KMS-11 (cell line): ENCODE data around the gene SLC6A6.

ENCODE experiments used
- H2AFZ ChIP-seq: fragments of 200-600 bp; sonication (generic); 2 replicates; pipeline ENCODE4 v1.6.1; 2016; ENCODE audit warnings: antibody characterized with exemption, mixed run types, low read depth
- H3K27ac ChIP-seq: fragments of 200-600 bp; sonication (generic); 2 replicates; pipeline ENCODE4 v1.6.1; 2016; ENCODE audit warnings: mild to moderate bottlenecking, mixed run types
- H3K27me3 ChIP-seq: fragments of 200-600 bp; sonication (generic); 2 replicates; pipeline ENCODE4 v1.6.1; 2017; ENCODE audit warnings: mild to moderate bottlenecking, low read depth, mixed run types, moderate library complexity; ENCODE audit not compliant: insufficient read depth
- H3K36me3 ChIP-seq: fragments of 200-600 bp; sonication (generic); 2 replicates; pipeline ENCODE4 v1.6.1; 2017; ENCODE audit warnings: mild to moderate bottlenecking, mixed run types; ENCODE audit not compliant: insufficient read depth
- H3K4me1 ChIP-seq: fragments of 200-600 bp; sonication (generic); 2 replicates; pipeline ENCODE4 v1.6.1; 2016; ENCODE audit warnings: mild to moderate bottlenecking, low read depth, mixed run types; ENCODE audit not compliant: poor library complexity, severe bottlenecking
- H3K4me2 ChIP-seq: fragments of 200-600 bp; sonication (generic); 2 replicates; pipeline ENCODE4 v1.7.0; 2016; ENCODE audit warnings: mild to moderate bottlenecking, mixed run types
- H3K4me3 ChIP-seq: fragments of 200-600 bp; sonication (generic); IDR thresholded peaks from 2 replicates; pipeline ENCODE4 v1.6.1; 2017; ENCODE audit warnings: low read depth, low read length, mixed read lengths; ENCODE audit not compliant: insufficient read depth
- H3K79me2 ChIP-seq: fragments of 200-600 bp; sonication (generic); 2 replicates; pipeline ENCODE4 v1.6.1; 2016; ENCODE audit warnings: low read depth, mixed run types; ENCODE audit not compliant: insufficient read depth
- H3K9ac ChIP-seq: fragments of 200-600 bp; sonication (generic); 2 replicates; pipeline ENCODE4 v1.6.1; 2016; ENCODE audit warnings: mild to moderate bottlenecking, mixed run types
- H4K20me1 ChIP-seq: fragments of 200-600 bp; sonication (generic); 2 replicates; pipeline ENCODE4 v1.6.1; 2016; ENCODE audit warnings: mild to moderate bottlenecking, mixed run types; ENCODE audit not compliant: insufficient read depth
- TF ChIP-seq, protein P1 (sequence below): fragments of 200-600 bp; sonication (generic); conservative IDR thresholded peaks from 2 replicates; pipeline ENCODE4 v1.6.1; 2017; ENCODE audit warnings: low read depth, mild to moderate bottlenecking, antibody characterized with exemption, low read length, moderate library complexity, mixed read lengths

Gene SLC6A6

DNA sequence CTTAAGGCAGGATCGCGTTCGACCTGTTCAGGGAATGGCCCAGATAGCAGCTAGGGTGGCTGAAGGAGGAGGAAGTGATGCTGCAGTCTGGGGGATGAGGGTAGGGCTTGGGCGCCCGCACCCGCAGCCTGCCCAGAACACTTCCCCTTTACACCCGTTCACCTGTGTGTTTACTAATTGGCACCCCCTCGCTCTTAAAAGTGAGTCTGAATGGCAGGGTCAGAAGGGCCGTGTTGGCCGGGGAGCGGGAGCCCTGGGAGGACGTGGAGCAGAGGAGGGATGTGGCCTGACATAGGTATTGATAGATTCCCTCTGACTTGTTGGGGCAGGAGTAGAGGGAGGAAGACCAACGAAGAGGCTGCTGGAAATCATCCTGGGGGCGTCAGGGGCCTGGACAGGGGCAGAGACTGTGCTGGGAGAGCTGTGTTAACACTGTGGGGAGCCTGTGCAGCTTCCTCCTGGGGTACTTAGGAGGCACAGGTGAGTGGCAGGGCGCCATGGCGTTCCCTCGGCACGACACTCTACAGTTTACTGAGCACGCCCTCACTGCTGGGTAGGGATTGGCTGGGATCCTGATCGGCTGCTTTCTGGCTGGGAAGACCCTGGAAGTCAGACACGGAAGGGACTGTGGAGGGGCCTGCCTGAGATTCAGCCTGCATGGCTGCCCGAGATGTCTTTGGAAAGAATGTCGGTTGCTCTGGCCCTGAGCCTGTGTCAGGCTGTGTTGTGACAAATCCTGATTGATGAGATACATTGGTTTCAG lies 51.7 kb downstream of the SLC6A6 start:
- no peak overlapping the region for H2AFZ ChIP-seq
- H3K79me2 ChIP-seq = no peaks in the 10 kb centered on the region
- H3K4me3 ChIP-seq = no peak overlapping the region
- H3K27ac ChIP-seq = no peak overlapping the region
- TF ChIP-seq, protein P1, sequence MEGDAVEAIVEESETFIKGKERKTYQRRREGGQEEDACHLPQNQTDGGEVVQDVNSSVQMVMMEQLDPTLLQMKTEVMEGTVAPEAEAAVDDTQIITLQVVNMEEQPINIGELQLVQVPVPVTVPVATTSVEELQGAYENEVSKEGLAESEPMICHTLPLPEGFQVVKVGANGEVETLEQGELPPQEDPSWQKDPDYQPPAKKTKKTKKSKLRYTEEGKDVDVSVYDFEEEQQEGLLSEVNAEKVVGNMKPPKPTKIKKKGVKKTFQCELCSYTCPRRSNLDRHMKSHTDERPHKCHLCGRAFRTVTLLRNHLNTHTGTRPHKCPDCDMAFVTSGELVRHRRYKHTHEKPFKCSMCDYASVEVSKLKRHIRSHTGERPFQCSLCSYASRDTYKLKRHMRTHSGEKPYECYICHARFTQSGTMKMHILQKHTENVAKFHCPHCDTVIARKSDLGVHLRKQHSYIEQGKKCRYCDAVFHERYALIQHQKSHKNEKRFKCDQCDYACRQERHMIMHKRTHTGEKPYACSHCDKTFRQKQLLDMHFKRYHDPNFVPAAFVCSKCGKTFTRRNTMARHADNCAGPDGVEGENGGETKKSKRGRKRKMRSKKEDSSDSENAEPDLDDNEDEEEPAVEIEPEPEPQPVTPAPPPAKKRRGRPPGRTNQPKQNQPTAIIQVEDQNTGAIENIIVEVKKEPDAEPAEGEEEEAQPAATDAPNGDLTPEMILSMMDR = no peak
- no peaks in the 10 kb centered on the region for H4K20me1 ChIP-seq
- H3K4me1 ChIP-seq = no peaks in the 10 kb centered on the region
- H3K27me3 ChIP-seq = no peaks in the 10 kb centered on the region
- H3K4me2 ChIP-seq = no peak overlapping the region
- no peaks in the 10 kb centered on the region for H3K36me3 ChIP-seq
- no peak overlapping the region for H3K9ac ChIP-seq

DNA sequence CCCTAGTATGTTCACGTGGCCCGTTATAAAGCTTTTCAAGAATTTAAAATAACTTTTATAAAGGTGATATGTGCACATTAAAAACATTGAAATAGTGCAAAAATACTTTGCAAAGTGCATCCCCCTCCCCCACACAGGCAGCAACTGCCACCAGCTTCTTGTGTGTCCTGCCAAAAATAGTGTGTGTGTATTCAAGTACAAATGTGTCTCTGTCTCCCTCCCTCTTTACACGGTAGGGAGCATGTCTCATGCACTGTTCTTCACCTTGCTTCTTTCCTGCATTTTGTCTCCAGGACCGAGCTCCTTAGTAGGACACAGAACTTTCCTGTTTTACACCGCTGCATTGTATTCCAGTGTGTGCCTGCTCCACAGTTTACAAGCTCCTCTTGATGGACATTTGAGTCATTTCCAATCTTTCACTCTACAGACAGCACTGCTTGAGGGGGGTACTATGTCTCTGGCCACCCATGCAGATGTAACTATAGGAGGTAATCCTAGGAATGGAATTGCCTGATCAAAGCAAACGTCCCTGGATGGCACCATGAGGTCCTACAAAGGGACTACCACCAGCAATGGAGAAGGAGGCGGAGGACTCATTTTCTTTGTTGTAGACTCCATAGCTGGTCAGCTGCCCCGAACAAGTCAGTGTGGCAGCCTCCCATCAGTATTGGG lies 52.4 kb downstream of the SLC6A6 start:
- Histone ChIP-seq H3K9ac (no peak overlapping the region), H3K4me2 (no peak overlapping the region), H3K27me3 (no peaks in the 10 kb centered on the region)

DNA sequence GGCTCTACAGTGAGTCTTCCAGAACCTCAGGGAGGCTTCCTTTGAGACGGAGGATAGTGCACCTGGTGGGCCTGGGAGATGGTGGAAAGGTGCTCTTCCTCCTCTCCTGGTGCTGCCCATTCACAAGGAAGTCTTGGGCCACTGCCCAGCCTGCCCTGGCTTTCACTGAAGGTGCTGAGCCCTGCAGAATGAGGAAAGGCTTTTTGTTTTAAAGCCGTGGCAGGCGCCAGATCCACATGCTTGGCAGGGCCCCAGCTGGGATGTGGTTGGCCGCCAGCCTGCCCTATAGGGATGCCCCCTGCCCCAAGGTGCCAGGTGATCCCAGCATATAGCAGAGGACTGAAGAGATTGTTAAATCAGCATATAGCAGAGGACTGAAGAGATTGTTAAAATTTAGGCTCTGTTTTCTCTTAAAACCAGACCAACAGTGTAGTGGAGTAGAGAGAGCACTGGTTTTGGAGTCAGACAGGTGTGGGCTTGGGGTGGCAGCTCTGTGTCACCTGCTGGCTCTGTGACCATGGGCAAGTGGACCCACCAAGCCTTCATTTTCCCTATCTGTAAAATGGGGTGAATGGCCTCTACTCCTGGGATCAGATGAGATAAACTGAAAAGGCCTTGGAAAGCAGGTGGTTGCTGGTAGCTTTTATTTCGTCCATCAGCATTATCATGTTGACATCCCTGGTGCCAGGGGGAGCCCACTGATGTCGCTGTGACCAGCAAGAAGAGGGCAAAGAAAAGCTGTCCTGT lies 53.3 kb downstream of the SLC6A6 start:
- Histone ChIP-seq H3K4me1 (no peaks in the 10 kb centered on the region), H3K27ac (no peak overlapping the region), H3K4me2 (no peak overlapping the region), H3K79me2 (no peaks in the 10 kb centered on the region), H3K36me3 (no peaks in the 10 kb centered on the region), H3K9ac (no peak overlapping the region), H4K20me1 (no peaks in the 10 kb centered on the region), H2AFZ (no peak overlapping the region), H3K4me3 (no peak overlapping the region), H3K27me3 (no peaks in the 10 kb centered on the region)
- TF ChIP-seq, protein P1 = no peak

More for the DNA sequence above, 52.4 kb downstream of the SLC6A6 start:
- Histone ChIP-seq H3K79me2 (no peaks in the 10 kb centered on the region), H4K20me1 (no peaks in the 10 kb centered on the region), H3K36me3 (no peaks in the 10 kb centered on the region), H3K4me3 (no peak overlapping the region), H2AFZ (no peak overlapping the region), H3K4me1 (no peaks in the 10 kb centered on the region), H3K27ac (no peak overlapping the region)
- TF ChIP-seq, protein P1 = no peak

DNA sequence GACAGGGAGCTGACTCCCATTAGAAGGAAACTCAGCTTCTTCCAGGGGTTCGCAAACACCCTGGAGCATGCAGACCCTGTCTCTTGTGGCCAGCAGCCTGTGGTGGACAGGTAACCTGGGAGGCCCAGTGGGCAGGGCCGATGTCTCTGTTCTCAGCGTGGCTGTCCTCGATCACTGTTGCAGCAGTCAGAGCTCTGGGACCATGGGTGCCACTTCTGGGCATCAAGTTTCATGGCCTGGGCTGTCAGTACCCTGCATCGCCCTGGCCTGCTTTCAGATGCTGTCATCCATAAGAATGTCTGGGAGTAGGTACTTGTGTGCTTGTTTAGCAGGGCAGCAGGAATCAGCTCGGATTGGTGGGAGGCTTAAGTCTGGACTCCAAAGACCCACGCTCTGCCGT lies 54.4 kb downstream of the SLC6A6 start:
- Histone ChIP-seq H3K27ac (no peak overlapping the region), H4K20me1 (no peaks in the 10 kb centered on the region), H3K36me3 (no peaks in the 10 kb centered on the region)

More for the DNA sequence above, 54.4 kb downstream of the SLC6A6 start:
- H3K79me2 ChIP-seq = no peaks in the 10 kb centered on the region
- H3K9ac ChIP-seq = no peak overlapping the region
- no peaks in the 10 kb centered on the region for H3K4me1 ChIP-seq
- H3K27me3 ChIP-seq = no peaks in the 10 kb centered on the region
- no peak overlapping the region for H3K4me2 ChIP-seq
- TF ChIP-seq, protein P1 = no peak
- H3K4me3 ChIP-seq = no peak overlapping the region
- no peak overlapping the region for H2AFZ ChIP-seq
